Fibroblast of the aortic adventitia (primary cell): Measurements from ENCODE around the gene SIVA1. TPM values are rescaled to one million over a fixed set of nuclear protein-coding genes. Genes with fewer than 3 reads are reported as not detected.

Experiments
- DNase-seq: peaks from one replicate; pipeline ENCODE4 v3.0.0-alpha.2; 2010; ENCODE audit warnings: low read depth
- H3K4me3 ChIP-seq: 2 replicates; pipeline ENCODE4 v1.5.1; 2011; ENCODE audit warnings: low read depth, mild to moderate bottlenecking, control low read depth, low read length, moderate library complexity
- CTCF ChIP-seq: IDR thresholded peaks from 2 replicates; pipeline ENCODE4 v1.5.1; 2011; ENCODE audit warnings: mild to moderate bottlenecking, low read length, control low read depth, inconsistent platforms; ENCODE audit not compliant: insufficient read depth
- total RNA-seq: library from RNA; depleted of rRNA; stranded (reverse); fragments of >200 nt; gene quantifications from 2 replicates; pipeline ENCODE4 v1.2.3, GENCODE V29; 2012; ENCODE audit warnings: low replicate concordance

The SIVA1 gene
- total RNA-seq, 1 donor, result 87.3 TPM

GRCh38 chr14:104786726-104787675 is 34.1 kb downstream of the SIVA1 start:
- no peak for TF ChIP-seq CTCF
- DNase-seq, result no peak
- H3K4me3 ChIP-seq, result no peak overlapping the region

DNA sequence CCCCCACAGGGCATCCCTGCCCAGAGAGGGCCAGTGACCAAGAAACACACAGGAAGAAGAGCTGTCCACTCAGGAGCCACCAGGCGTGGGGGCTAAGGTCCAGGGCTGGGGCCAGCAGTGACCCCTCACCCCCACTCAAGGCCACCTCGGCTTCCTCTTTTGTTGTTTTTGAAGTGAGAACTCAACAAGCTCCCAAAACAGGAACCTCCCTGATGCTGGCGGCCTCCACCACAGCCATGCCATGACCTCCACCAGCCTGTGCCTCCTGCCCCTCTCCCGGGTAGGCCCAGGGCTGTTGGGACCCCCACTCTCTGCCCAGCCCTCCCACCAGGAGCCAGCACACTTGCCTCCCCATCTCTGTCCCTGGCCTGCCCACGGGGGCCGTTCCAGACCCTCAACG is 34.8 kb downstream of the SIVA1 start:
- TF ChIP-seq CTCF, result no peak

DNA sequence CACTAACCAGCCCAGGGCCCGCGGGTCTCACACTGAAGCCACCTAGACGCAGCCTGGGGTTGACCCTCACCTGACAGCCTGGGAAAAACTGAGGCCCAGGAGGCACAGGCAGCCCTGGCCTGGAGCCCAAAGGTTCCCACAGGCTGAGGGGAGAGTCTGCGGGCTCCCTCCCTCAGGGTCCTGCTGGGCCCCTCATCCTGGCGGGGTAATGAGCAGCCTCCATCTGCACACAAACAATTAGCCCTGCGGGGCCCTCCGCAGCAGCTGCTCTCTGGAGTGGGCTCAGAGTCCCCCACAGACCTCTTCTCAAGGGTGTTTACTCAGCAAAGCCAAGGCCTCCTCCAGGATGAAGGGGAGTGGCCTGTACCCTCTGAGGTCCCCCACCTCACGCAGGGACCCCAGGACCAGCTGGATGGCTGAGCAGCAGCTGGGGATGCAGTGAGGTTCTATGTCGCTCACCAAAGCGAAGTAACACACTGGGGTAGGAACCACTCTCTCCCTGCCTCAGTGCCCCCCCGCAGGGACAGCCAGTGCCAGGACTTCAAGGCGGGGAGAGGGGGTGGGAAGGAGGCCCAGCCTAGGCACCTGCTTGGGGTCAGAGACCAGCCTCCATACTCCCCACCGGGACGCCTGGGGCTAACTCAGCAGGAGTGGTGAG is 35.3 kb downstream of the SIVA1 start:
- no peak for DNase-seq
- TF ChIP-seq CTCF, result no peak
- H3K4me3 ChIP-seq, result no peak overlapping the region

More for the DNA sequence above, 34.8 kb downstream of the SIVA1 start:
- no peak for DNase-seq
- no peak overlapping the region for H3K4me3 ChIP-seq

DNA sequence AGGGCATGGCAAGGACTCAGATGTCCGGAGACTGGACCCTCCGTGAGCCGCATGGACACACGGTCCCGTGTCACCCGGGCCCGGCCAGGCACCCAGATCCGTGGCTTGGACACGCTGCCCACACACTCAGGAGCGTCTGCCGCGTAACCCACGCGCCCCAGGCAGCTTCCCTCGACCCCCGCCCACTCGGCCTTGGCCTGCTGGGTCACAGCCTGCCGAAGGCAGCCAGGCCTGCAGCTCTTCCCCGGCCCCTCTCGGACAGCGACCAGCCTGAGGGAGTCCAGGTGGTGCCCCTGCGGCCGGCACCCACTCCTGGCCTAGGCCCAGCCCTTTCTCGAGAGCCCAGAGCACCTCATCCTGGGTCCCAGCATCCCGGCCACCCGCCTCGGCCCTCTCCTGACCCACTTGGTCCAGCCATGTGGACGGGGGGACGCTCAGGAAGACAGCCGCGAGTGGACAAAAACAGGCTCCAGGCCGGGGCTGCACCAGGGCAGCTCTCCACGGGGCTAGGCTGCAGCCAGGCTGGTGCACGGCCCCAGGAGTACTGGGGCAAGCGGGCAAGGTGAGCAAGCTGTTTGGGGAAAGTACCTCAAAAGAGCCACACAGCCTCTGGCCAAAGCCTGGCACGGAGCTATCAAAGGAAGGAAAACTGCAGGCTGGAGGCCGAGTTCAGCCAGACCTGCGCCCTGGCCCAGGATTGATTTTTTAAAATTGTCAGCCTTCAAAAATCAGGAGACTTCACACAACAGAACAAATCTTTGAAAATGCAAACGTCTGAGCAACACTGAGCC is 36.1 kb downstream of the SIVA1 start:
- no peak for DNase-seq
- H3K4me3 ChIP-seq, result no peak overlapping the region

DNA sequence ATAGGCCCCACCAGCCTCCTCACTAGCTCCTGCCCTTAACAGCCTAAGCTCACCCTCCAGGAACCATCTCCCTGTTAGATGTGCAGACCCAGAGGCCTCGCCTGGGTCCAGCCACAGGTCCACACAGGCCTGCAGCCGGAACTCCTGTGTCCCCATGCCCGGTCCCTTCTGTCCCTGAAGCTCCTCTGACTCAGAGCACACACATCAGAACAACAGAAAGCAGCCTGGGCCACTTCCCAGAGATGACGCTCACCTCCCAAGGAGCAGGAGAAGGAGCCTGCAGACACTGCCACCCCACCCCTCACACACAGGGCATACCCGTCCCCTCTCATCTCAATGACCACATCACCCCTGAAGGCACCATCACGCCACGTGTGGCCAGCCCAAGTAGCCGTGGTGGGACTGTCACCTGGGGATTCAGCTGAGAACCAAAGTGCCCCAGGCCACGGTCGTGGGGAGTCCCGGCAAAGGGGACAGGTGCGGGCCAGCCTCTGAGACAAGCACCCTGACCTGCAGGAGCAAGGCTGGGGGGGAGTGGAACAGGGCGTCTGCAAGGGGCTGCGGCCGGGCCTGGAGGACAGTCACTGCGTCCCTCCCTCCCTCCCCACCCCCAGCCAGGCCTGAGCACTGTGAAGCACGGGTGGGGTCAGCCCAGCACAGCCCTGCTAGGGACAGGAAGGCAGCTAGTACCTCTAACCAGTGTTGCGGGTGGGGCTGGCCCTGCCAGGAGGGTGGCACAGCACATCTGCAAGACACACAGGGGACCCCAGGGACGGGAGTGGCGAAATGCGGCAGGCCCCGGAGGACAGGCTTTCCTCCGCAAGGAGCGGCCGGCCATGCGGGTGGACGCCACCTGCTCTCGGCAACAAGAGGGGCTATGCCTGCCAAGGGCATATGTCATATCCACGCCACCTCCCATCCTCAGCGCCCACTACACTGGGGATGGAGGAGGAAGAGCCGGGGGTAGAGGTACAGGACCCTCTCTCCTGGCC is 37.1 kb downstream of the SIVA1 start:
- no peak overlapping the region for H3K4me3 ChIP-seq
- no peak for TF ChIP-seq CTCF
- DNase-seq, result no peak

More for the DNA sequence above, 36.1 kb downstream of the SIVA1 start:
- TF ChIP-seq CTCF, result no peak
